HG02884 (cell line): ENCODE results near the gene NARF.
A peak's percentile ranks its signal among the peaks of the same experiment; 100 is the strongest.
"Not testable (repeated sequence)": the region's sequence is repeated elsewhere in the genome, so short reads cannot be mapped to it uniquely, and the experiment has no call there.

ENCODE experiments used
- ATAC-seq: cut with Tn5 transposase; IDR thresholded peaks from one replicate; pipeline ENCODE4 v1.9.1; 2021; ENCODE audit warnings: mild to moderate bottlenecking, moderate library complexity; ENCODE audit not compliant: unreplicated experiment

The NARF gene

DNA sequence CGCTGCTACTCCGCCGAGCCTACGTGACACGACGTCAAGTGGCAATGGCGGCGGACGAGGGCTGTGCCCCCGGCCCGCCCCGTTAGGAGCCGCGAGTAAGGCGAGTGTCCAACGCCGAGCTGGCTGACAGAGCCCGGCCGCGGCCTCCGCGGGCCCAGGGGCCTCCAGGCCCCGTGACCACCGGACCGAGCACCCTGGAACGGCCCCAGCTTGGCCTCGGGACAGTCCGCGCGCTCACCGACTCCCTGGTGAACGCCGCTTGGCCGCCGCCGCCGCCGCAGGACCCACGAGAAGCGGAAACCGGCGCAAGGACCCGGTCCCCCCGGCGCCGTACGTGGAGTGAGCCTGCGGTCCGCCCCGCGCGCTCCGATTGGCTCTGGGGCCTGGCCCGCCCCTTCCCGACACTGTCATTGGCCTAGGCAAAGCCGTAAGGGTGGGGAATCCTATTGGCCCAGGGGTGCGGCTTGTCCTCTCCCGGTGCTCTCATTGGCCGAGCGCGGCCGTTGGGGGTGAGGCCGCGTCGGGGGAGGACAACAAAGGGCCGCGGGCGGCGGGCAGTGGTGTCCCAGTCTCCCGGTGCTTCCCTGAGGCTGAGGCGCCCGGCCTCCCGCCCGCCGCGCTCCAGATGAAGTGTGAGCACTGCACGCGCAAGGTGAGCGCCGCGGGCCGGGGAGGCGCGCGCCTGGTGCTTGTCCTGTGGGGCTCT is at the start of gene NARF:
Gene NARF, plus strand, starts transcription at position 563 of the 706 bp plus-strand sequence. Its CDS starts 63 bp downstream, at position 626.
- peak; percentile 91 for ATAC-seq

- ATAC-seq = no peak
Observed at GRCh38 chr17:82408938-82409318, 49.6 kb upstream of the NARF start.

DNA sequence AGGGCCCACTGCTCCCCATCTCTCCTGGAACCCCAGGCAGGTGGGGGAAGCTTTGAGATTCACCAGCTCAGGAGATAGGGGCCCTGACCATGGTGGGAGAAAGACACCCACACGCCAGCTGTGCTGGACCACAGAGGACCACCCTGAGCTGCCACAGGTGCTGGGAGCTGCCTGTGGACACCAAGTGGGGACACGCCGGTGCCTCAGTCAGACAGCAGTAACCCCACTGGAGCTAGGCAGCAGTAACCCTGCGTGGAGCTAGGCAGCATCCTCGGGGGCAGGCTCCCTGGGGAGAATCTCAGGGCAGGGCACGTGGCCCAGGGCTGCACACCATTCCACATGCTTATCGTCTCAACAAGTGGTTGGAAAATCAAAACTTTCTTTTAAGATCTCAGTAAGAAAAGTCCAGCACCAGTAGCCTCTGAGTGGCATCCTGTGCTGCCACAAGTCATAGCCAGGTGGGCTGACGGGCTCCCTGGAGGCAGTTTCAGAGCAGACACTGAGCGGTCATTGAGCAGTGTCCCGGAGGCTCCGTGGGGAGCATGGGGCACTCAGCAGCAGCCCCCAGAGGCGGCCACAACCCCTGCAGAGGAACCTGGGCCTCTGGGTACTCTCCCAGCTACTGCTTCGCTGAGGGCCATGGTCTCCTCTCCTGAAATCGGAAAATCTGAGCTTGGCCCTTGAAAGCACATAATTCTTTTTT is 48.4 kb upstream of the NARF start:
- no peak for ATAC-seq

DNA sequence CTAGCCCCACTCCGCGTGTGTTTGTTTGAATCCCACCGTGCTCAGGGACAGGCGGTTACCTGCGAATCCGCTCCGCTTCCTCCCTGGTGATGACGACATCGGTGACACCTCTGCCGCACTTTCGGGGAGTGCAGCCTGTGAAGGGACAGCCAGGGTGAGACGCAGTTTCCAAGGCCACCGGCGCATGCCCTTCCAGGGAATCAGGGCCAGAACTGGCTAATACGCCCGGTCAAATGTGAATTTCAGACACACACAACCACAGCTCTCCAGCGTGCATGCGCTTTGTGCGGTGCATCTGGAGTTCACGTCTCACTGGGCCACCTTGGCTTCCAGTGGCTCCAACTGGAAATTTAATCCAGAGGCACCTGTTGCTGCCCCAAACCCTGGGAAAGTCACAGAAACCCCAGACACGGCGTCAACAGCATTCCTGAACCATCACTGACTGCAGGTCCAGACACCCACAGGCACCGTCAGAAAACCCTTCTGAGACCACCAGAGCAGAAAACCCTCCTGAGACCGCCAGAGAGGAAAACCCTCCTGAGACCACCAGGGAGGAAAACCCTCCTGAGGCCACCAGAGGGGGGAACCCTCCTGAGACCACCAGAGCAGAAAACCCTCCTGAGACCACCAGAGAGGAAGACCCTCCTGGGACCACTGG is 47.0 kb upstream of the NARF start:
- ATAC-seq = no peak

DNA sequence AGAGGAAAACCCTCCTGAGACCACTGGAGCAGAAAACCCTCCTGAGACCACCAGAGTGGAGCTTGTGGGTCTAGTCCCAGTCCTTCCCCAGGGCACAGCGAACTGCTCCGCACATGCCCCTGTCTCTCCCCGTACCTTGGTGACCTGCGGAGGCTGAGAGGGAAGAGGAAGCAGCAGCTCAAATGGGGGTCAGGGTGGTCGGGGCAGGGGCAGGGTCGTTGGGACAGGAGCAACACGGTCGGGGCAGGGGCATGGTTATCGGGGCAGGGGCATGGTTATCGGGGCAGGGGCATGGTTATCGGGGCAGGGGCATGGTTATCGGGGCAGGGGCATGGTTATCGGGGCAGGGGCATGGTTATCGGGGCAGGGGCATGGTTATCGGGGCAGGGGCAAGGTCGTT is 46.5 kb upstream of the NARF start:
- not testable (repeated sequence) for ATAC-seq

- no peak for ATAC-seq
Observed at GRCh38 chr17:82412535-82413520, 45.7 kb upstream of the NARF start.

DNA sequence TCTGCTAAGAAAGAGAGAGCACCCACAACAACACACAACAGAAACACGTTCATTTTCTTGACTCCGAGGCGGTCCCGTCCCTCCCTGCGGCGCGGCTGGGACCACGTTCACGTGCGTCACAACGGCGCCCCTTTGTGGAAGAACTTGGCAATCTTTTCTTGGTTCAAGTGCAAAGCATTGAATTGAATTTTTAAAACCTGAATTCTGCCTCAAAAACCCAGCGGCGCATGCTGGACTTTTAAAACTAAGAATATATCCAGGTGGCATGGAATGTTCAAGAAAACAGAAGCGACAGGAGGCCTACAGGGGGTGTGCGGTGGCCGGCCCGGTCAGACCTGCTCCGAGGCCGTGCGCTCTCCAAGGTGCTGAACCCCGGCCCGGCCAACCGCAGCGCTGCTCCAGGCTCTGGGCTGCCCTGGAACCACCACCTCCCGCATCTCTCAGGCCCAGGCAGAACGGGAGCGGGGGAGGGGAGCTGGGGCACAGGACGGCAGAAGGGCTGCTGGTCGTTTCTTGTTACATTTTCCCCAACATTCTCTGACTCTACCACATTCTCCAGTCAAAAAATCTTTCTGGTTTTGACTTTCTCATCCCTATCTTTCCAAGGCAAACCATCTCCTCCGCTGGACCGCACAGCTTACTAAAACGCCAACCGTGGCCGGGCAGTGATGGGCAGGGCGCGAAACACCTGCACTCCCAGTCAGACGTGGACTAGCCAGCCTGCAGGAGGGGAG is 43.8 kb upstream of the NARF start:
- ATAC-seq = no peak

DNA sequence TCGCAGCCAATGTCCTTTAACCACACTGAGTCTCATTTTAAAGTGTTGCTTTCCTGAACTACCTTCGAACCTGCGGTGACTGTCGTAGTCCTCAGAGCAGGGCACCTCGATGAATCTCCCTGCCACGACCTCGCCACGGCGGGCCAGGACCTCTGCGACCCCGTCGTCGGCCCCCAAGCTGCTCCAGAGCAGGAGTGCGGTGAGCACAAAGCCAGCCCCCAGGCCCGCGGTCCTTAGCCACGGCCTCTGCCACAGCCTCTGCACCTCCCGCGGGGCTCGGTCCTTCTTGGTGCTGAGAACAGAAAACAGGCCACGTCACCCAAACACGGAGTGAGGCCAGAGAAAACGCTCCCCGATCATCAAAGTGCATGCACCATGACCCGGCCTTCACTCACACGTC is 43.2 kb upstream of the NARF start:
- no peak for ATAC-seq

DNA sequence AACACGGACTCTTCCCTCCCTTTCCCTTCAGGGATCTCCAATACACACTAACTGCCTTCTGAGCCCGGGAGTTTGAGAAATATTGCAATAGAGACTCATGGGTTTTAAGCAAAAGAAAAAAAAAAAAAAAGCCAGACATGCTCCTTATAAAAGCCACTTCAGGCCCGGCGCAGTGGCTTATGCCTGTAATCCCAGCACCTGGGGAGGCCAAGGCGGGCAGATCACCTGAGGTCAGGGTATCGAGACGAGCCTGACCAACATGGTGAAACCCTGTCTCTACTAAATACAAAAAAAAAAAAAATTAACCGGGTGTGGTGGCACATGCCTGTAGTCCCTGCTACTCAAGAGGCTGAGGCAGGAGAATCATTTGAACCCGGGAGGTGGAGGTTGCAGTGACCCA is 42.8 kb upstream of the NARF start:
- no peak for ATAC-seq

- ATAC-seq = no peak
Observed at GRCh38 chr17:82416264-82416663, 42.3 kb upstream of the NARF start.

- no peak for ATAC-seq
Observed at GRCh38 chr17:82416771-82417170, 41.8 kb upstream of the NARF start.

GRCh38 chr17:82418001-82418986 is 40.2 kb upstream of the NARF start, which contains the start of the genes HEXD and OGFOD3:
HEXD (plus strand) TSS chr17:82418347; CDS start chr17:82419800, 1,453 bp downstream.
OGFOD3 (minus strand) TSS chr17:82418586; CDS start chr17:82418485, 101 bp downstream.
- ATAC-seq = peak; percentile 72

DNA sequence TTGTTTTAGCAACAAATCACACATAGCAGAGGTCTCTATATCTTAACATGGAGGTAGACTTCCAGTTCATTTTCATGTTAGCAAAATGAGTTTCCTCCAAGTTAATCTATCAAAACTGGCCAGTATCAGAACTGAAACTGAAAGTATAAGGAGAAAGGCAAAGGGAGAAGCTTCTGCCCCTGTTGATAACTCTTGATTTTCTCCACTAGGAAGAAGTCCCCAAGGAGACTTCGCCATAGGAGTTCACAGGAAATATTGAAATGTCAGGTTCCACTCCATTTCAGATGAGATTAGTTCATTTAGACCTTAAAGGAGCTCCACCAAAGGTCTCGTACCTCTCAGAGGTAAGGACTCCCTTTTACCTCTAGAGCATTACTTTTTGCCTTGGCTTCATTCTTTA is 39.0 kb upstream of the NARF start:
- no peak for ATAC-seq

DNA sequence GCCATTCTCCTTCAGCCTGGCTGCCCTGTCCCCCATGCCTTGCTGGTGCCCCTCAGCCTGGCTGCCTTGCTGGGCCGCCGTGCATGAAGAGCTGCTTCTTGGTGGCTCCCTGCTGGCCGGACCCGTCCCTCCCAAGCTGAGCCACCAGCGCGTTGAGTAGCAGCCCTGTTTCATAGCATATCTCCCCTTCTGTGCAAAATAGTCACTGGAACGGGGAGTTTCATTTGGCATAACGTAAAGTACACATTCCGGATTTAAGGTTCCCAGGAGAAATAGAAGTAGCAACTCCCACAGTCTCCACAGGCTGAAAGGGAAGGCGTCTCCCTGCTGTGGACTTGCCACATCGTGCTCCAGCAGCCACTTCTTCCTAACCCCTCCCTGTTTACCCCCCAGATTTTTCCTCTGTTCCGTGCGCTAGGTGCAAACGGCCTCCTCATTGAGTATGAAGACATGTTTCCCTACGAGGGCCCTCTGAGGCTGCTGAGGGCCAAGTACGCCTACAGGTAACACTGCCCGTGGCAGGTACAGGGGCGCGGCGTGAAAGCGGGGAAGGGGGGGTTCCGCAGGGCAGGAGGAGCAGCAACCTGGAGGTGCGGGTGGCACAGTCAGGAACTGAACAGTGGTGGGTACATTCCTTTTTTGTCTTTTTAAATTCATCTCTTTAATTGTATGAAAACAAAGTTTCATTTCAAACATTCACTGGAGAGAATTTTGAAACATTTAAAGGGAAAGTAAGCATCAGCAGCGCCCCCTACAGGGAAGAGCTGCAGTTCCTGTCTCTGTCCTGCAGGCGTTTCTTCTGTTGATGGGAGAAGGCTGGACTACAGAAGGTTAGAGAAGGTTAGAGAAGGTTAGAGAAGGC is 34.3 kb upstream of the NARF start:
- ATAC-seq = no peak

GRCh38 chr17:82424863-82425159 is 33.7 kb upstream of the NARF start:
- ATAC-seq = no peak

DNA sequence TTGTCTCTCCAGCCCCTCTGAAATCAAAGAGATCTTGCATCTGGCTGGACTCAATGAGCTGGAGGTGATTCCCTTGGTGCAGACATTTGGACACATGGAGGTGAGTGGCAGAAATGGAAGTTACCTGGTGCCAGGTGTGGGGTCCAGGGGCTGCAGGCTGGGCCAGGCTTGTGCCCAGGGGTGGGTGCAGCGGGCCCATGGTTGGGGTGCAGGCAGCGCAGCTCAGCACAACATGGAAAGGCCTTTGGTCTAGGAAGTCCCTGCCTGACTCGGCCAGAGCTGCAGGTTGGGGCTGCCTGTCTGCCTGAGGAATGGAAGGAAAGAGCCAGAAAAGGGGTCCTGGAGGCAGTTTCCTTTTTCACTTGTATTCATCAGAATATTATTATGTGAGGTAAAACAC is 30.0 kb upstream of the NARF start:
- ATAC-seq = no peak

DNA sequence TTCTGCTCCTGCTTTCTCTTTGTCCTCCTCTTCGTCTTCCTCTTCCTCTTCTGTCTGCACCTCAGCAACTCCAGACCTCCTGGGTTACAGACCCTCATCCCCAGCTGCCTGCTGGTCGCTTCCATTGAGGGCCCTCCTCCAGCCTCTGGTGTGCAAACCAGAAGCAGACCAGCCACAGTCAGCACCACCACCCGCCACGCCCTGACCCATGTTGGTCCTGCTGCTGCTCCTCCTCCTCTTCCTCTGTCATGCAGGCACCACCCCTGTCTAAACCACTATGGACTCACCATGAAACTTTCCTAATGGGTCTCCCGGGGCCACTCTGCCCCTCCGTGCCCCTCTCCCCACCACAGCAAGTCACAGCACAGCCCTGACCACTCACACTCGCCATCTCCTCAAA is 28.7 kb upstream of the NARF start:
- ATAC-seq = no peak

DNA sequence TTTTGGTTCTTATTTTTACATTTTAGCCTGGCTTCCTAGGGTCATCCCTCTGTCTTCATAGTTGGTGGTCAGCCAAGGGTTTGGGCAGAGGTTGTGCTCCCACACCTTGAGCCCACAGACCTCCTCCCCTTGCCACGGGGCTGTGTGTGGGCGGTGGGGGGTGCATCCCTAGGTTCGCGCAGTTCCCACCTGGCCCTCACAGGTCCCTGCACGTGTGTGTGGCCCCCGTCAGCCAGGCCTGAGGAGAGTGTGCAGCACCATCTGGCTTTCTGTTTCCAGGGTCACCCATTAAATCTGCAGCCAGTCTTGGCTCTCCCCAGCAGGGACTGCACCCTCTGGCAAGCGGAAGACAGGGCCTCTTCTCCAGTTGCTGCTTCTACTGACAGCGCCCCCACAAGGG is 26.5 kb upstream of the NARF start:
- no peak for ATAC-seq
